ENCODE measurements around the gene ARHGAP6.

DNA sequence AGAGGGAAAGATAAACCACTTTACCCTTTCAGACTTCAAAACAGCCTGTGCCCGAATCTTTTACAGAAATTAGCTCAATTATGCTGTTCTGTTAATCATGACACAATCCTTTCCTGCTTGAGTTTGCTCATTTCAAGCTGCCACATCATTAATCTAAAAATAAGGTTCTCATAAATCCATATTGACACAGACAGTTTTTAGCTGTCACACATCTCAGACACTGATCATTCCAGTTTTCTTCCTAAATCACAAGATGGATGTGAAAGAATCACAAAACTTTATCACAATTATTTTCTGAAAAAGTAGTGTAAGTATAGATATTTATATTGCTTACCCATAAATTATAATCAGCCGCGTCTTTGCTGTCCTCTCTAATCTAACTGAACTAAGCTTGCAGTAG is 400.4 kb downstream of the ARHGAP6 start:
- TF ChIP-seq, protein P1, sequence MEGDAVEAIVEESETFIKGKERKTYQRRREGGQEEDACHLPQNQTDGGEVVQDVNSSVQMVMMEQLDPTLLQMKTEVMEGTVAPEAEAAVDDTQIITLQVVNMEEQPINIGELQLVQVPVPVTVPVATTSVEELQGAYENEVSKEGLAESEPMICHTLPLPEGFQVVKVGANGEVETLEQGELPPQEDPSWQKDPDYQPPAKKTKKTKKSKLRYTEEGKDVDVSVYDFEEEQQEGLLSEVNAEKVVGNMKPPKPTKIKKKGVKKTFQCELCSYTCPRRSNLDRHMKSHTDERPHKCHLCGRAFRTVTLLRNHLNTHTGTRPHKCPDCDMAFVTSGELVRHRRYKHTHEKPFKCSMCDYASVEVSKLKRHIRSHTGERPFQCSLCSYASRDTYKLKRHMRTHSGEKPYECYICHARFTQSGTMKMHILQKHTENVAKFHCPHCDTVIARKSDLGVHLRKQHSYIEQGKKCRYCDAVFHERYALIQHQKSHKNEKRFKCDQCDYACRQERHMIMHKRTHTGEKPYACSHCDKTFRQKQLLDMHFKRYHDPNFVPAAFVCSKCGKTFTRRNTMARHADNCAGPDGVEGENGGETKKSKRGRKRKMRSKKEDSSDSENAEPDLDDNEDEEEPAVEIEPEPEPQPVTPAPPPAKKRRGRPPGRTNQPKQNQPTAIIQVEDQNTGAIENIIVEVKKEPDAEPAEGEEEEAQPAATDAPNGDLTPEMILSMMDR (IDR thresholded peaks at IDR 0.05) = no peak
- no peak for TF ChIP-seq POLR2A (IDR thresholded peaks at IDR 0.05)

All from Peyer's patch (tissue), 4 donors.